A204.1 (cell line): ENCODE results near the gene PPFIA2.

Experiments
- FAIRE-seq: peaks from 2 replicates; lab custom pipeline; 2012; peaks lifted over from hg19 to GRCh38; lab: Jason Lieb, UNC

Gene PPFIA2

DNA sequence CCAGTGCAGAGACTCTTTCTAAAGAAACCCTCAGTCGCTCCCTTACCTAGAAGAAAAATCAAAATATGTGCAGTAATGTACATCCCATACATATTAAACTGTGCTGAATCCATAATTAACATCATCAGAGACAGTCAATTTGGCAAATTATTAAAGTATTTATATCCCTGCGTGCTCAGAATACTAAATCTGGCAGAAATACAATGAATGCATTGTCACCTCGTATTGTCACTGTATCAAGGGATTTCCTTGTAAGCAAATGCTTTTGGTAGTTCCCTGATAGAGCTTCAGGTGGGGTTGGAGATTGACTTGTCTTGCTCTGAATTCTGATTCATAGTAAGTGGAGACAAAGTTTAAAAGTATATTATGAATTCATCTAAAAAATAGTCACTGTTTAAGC is 319.1 kb downstream of the PPFIA2 start:
- FAIRE-seq: no peak

DNA sequence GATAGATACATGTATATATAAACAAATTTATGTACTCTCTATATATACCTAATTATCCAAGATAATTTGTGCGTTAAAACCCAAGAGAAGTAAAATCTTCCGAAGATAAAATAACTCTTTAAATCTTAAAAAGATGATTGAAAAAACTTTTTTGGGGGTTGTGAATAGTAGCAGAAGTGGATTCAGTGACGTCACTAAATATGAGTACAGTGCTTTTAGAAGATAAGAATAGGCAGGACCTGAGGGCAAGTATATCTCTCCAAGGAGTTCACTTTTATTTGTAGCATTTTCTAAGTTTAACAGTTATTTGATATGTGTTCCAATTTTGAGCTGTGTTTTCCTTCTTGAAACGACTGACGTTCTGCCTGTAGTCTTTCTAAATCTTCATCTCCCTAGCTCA is 319.8 kb downstream of the PPFIA2 start:
- no peak for FAIRE-seq

DNA sequence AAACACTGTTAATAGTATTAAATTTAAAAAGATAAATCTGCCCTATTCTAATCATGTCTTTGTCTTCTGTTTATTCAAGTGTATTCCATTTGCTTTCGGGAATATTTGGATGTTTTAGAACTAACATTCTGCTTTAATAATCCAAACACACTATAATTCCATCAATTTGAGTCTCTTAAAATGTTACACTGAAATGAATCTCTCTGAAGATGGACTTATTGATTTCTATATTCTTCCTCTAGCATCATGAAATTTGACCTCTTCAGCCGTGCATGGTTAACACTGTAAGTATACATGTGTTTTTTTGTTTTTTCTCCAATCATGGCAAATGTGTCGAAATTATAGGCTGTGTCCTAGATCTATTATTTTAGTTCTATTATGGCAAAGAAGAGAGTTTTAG is 342.1 kb downstream of the PPFIA2 start:
- no peak for FAIRE-seq

DNA sequence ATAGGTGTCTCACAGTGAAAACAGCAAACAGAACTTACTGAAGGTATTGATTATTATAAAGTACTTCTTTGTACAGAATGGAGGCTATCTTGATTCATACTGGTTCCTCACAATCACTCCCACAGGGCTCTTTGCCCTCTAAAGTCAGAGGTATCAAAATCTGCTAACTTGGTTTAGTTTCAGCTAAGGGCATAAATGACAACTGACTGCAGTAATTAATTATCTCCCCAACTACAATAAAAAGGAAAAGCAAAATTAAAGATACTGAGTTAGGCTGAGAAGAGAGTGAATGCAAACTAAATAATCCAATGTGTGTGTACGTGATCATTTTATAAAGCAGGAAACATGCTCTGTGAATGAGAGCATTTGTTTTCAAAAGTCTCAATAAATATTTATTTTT is 342.6 kb downstream of the PPFIA2 start:
- no peak for FAIRE-seq

DNA sequence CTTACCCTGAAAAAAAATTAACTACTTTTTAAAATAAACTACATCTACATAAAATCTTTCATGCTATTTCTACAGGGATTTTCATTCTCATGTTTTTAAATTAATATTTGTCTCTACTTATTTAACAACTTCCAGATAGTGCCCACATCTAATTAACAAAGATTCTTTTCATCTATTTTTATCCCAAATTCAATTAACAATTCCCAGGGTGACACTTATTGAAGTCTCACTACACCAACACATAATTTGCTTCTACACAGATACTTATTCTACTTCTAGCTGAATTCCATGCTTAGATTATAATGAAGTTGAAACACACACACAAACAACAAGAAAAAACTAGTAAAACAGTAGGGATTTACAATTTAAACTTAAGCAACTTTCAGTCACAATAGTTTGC is 344.7 kb downstream of the PPFIA2 start:
- no peak for FAIRE-seq

DNA sequence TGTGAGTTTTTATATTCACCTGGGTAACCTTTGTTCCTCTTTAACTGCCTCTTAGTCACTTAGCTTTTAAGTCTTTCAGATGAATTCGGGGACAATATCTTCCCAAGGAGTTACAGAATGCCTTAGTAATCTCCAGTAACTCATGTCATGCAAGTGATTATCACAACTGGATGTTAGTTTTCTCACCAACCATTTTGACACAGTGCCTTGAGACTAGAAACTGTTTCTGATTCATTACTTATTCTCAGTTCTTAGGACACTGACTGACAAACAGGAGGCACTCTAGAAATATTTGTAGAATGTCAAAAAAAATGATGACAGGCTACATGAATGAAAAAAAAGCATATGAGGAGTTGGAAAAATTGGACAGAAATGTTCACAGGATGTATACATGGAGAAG is 346.2 kb downstream of the PPFIA2 start:
- FAIRE-seq: no peak

DNA sequence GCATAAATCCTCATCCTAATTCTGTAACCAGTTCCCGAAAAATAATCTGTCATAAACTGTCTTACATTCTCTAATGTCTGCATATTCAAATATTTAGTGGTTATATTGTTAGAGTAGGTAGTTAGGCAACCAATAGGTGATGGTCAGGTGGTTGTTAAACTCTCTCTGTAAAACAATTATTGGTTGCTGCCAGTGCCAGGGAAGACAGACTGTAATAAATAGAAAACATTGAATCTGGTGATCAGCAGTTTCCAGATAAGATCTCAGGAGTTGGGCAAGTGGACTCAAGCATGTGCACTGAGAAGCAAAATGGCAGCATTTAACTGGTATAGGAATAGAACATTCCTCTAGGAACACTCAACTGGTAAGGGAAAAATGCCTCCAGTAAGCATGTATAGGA is 355.8 kb downstream of the PPFIA2 start:
- FAIRE-seq: no peak

DNA sequence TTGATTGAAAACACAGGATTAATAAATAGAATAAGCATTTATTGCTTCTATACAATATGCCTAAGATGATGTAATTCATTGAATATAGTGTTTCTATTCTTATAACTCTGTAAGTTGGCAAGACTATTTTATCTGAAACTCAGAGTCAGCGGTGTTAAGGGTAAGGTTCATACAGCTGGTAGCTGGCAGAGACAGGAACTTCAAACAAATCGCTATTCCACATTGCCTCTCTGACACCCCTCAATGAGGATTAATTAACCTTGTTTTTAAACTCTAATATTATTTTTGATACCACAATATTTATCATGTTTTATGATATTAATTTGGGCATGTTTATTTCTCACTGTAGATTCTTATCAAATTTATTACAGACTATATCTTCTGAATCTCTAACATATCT is 357.9 kb downstream of the PPFIA2 start:
- no peak for FAIRE-seq

DNA sequence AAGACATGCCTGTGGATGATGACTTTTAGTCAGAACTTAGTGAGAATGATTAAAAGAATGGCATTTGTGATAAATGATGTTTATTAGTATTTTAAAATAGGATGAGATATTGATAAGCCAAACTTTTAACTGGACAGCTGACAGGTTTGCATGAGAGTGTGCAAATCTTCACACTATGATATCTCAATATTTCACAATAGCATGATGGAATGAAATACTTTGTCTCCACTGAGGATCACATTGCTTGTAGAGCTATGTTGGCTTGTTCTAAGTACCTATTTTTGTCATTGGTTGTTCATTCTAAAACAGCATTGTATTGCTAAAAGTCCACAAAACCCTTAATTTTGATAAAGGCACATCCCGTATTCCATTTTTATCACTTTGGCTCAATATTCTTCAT is 359.1 kb downstream of the PPFIA2 start:
- FAIRE-seq: no peak

DNA sequence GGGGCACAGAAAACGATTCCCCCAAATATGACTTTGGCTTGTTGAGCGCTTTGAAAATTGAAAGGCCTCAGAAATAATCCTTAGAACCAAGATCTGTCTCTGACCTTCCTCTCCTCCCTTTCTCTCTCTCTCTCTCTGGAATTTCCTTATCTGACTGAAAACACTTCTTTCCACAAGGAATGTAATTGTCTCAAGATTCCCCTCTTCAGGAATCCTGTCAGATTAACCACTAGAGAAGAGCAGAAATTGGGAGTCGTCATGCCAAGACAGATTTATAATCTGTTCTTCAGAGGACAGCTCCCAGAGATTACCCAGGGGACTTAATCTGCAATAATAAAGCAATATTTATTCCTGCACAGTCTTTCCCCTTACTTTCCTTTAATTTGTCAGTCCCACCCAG is 363.7 kb downstream of the PPFIA2 start:
- FAIRE-seq: no peak

DNA sequence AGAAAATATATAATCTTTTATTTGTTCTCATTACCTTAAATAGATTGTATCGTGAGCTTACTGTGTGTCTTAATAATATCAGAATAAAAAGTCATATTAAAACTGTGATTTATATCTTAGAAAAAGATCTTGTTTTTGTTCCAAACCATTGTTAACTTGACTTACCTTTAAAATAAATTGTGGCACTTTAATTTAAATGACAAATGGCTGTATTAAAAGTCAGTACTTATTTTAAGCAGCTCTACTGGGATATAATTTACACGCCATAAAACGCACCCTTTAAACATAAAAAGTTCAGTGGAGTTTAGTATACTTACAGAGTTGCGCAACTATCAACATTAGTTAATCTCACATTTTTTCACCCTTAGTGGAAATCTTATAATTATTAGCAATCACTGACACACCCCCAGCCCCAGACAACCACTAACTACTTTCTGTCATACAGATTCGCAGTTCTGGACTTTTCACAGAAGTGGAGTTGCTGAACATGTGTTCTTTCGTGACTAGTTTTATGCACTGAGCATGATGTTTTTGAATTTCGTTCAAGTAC is 369.5 kb downstream of the PPFIA2 start:
- FAIRE-seq: no peak

DNA sequence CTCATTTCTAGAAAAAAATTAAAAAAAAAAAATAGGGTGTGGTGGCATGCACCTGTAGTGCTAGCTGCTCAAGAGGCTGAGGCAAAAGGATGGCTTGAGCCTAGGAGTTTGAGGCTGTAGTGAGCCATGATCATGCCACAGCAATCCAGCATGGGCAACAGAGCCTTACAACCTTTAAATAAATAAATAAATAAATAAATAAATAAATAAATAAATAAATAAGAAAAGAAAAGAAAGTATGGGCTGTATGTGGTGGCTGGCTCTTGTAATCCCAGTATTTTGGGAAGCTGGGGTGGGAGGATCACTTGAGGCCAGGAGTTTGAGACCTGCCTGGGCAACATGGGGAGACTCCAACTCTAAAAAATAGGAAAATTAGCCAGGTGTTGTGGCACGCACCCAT is 373.0 kb downstream of the PPFIA2 start:
- FAIRE-seq: no peak

DNA sequence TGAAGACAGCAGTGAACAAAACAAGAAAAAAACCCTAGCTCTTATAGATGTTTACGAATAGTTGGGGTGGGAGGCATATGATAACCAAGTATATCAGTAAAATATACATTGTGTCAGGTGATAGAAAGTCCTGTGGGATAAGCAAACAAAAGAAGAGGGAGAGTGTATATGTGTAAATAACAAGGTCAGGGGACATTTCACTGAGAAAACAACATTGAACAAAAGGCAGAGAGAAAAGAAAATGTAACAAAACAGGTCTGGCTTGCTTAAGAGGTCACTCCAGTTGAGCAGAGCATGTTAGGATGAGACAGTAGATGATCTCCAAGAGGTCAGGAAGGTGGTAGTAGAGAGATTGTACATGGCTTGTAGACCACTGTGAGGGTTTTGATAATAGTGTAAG is 377.2 kb downstream of the PPFIA2 start:
- no peak for FAIRE-seq

DNA sequence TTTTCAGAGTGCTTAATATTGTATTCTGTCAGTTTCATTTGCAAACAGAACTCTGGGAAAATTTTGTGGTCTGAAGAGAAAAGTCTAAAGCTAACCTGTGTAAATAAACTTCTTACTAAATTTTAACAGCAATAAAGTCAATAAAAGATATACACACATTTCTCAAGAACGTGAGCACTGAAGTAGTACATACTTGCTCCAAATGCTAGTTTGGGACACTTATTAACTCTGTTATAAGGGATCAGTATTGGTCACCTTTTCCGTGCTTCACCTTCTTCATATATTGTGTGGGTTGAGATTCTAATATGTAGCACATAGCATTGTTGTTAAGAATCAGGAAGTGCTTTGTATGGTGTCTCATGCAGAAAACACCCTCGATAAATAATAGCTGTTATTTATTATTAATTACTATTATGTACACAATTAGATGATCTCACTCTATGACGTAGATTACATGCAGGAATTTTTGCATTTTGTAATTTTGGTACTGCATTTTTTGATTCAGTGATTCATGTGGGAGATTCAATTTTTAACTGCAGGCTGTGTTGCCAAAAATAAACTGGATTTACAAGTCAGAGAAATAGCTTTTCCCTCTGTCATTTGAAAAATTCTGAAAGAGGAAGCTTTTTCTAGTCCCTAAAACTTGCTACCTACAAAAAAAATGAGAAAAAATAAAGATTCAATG is 380.4 kb downstream of the PPFIA2 start:
- FAIRE-seq: no peak

DNA sequence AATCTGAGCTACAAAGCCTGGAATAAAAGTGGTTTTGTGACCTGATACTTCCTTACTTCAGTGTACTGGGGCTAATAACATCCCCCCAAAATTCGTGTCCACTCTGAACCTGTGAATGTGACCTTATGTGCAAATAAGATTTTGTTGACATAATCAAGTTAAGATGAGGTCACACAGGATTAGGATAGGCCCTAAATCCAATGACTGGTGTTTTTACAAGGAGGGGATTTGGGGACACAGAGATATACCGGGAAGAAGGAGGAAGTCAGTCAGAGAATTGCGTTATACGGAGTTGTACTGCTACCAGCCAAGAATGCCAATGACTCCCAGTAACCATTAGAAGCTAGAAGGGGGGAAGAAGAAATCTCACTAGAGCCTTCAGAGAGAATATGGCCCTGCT is 381.4 kb downstream of the PPFIA2 start:
- FAIRE-seq: no peak

DNA sequence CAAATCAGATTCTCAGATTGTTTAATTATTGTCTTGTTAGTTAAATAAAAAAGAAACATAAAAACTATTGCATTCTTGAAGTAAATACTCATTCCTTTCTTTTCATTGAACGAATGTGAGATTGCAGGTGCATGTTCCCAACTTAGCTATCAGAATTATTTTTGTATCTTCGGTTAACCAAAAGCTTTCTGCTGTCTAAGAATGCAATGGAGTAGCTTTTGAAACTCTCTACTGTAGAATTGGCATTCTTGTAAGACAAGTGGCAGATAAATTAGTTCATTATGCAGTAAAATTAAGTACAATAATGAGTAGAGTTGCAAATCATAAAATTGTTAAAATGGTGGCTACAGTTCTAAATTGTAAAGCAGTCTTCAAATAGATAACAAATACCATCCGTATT is 383.2 kb downstream of the PPFIA2 start:
- FAIRE-seq: no peak

DNA sequence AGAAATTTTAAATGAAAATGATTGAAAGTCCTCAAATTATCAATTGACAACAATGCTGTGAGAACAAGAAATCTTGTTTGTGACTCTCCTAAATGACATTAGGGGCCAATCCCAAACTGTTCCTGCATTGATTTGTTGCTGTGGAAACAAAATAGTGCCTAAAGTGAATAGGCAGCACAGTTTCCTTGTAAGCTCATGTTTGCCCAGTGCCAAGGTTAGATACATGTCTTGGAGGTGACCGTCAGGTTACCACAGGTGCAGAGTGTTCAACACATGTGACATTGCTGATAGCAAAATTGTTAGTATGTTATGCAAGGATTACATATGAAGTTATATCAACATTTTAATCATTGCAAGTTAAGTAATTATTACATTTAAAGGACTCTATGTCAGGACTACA is 388.7 kb downstream of the PPFIA2 start:
- no peak for FAIRE-seq

DNA sequence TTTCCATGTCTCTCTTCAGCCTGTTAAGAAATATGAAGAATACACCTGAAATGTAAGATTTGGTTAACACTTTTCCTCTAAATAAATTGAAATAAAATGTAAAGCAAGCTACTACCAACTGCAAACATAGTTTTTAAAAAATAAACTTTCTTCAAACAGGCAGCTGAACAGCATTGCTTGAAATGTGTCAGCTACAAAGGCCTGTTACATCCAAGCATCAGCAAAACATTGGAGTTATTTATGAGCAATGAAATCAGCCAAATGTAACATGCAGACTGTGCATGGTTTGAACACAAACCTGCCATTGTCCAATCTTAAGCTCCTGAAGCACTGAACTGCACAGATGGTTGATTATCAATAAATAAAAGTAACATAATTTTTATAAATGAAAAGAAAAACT is 390.0 kb downstream of the PPFIA2 start:
- no peak for FAIRE-seq

DNA sequence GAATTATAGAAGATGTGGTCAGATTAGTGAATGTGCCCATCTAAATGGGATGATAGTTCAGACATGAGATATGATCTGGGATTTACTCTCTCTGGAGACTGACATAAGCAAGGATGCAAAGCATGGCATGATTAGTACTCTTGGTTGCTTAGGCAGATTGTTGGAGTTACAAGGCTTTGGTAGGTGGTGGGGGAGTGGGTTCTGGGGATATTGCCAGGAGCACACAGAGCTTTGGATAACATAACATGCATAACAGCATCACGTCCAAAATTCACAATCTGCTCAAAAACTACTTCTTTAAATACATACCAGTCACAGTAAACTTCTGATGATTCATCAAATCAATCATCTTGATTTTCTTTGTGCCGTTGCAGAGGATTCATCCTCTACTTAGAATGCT is 393.9 kb downstream of the PPFIA2 start:
- no peak for FAIRE-seq

DNA sequence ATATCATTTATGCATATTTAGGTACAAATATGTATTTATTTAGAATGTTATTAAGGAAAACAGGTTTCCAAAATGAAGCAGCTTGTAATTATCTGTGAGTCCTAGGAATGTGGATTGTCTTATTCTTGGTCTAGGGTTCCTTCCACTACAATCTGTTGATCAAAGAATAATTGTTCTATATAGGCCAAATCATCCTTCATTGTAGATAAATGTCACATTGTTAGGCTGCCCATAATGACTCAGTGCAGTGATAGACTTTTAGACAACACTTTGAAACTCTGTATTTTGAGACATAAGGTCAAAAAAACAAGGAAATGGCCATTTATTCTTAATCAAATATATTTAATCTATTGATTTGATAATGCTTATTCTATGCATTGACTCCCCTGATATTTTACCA is 398.2 kb downstream of the PPFIA2 start:
- no peak for FAIRE-seq

DNA sequence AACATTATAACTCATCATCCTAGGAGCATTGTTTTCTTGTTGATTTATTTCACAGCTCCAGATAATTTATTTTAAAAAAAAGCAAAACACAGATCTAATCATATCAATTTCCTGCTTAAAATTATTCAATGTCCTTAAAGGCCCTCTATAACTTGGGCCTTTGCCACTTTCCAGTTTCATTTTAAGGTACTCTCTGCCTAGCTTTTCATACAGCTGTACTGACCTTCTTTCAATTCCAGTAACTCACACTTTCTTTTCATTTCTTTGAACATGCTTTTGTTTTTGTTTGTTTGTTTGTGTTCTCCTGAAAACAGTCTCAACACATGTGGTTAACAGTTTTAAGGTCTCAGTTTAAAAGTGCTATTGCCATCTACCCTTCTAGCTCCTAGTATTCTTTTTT is 399.4 kb downstream of the PPFIA2 start:
- no peak for FAIRE-seq

DNA sequence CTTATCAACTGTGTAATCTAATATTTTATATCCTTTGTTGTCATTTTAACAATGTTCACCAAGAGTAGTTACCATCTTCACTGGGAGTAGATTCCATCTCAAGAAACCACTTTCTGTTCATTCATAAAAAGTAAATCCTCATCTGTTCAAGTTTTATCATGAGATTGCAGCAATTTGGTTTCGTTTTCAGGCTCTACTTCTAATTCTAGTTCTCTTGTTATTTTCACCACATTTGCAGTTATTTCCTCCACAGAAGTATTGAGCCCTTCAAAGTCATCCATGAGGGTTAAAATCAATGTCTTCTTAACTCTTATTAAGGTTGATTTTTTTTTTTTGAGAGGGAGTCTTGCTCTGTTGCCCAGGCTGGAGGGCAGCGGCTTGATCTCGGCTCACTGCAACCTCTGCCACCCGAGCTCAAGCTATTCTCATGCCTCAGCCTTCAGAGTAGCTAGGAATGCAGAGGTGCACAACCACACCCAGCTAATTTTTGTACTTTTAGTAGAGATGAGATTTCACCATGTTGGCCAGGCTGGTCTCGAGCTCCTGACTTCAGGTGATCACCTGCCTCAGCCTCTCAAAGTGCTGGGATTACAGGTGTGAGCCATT is 404.7 kb downstream of the PPFIA2 start:
- no peak for FAIRE-seq

DNA sequence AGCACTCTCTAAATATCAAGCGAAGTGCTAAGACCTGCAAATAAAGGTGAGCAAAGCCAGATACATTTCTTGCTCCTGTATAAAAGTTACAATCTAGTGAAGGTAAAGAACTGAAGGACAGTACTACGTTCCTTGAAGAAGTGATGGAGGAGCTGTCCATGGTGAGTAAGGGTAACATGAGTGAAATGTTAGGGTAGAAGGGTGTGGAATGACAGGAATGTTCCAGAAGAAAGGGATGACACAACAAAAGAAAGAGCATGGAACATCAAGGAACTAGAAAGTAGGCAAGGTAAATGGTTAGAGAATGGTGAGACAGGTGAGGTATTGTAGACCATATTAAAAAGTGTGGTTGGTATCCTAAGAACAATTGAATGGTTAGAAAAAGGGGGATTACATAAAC is 408.8 kb downstream of the PPFIA2 start:
- FAIRE-seq: no peak

DNA sequence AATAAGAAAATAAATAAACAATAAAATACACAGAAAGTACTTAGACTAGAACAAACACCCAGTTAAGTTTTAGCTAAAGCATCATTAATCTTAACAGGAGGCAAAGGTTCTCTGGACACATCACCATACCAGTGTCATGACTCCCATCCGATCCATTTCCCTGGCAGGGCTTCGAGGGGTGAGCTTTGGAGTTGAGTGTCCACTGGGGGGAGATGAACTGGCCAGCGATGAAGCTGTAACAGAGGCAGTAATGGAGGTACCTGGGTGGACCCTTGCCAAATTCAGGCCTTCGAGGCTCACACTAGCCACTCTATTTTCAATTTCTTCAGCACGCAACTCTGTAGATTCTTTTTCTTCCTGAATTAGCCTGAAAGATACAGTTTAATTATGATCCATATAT is 411.7 kb downstream of the PPFIA2 start:
- no peak for FAIRE-seq
